ENCODE data around the gene MICAL2.
A peak's percentile ranks its signal among the peaks of the same experiment; 100 is the strongest.

MICAL2 gene

DNA sequence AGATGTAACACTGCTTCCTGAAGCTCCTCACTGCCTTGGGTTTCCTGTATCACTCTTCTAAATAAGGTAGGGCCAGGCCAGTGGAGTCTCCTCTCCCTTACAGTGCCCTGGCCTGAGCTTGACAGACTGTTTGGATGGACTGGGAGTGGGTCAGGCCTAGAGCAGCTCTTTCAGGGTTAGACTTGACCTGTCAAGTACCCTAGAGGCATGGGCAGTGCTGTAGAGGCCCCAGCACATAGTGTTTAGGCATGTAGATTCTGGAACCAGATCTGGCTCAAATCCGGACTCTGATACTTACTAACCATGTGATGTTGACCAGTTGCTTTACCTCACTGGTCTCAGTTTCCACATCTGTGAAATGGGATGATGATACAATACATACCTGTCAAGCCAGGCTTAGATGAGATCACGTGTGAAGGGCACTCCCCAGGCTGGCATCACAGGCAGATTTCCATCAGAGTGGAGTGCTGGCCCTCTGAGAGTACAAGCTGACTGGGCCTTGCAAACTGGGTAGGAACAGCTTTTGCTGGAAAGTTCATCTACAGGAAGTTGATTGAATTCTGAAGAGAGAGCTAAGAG is 1.4 kb upstream of the MICAL2 start:
- no peak for ATAC-seq

DNA sequence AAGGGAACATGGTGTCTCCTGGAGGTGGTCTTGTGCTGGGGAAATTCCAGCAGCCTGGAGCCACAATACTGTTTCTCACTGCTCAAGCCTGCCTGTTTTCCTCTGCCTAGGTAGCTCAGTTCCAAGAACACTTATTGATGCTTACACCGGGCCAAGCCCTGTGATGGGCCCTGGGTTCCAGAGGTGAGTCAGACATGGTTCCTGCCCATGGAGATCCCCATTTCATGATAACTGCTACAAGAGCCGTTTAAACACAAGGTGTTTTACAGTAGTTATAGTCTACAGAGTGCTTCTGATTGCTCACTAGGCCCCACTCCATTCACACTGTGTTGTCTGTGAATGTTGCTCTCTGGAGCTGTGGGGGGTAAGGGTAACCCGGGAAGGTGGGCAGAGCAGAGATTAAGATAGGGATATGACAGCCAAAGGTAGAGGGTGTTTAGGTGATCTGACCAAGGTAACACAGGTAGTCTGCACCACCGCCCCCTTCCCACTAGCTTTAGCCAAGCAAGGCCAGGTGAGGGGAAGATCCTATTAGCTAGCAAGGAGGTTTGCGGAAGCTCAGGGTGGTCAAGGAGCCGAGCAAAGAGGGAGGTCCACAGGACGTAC is 696 bp upstream of the MICAL2 start:
- ATAC-seq, result no peak
- TF ChIP-seq ISL1 (CRISPR knock-in tag; IDR thresholded peaks at IDR 0.05), result no peak
- no peak for TF ChIP-seq ZFP3 (CRISPR knock-in tag; IDR thresholded peaks at IDR 0.05)
- no peak for TF ChIP-seq ZNF565 (CRISPR knock-in tag; conservative IDR thresholded peaks at IDR 0.05; ENCODE audit: low read depth)
- TF ChIP-seq ZFP30 (CRISPR knock-in tag; IDR thresholded peaks at IDR 0.05), result no peak
- no peak for TF ChIP-seq ESRRG (CRISPR knock-in tag; IDR thresholded peaks at IDR 0.05)
- TF ChIP-seq, protein P1, sequence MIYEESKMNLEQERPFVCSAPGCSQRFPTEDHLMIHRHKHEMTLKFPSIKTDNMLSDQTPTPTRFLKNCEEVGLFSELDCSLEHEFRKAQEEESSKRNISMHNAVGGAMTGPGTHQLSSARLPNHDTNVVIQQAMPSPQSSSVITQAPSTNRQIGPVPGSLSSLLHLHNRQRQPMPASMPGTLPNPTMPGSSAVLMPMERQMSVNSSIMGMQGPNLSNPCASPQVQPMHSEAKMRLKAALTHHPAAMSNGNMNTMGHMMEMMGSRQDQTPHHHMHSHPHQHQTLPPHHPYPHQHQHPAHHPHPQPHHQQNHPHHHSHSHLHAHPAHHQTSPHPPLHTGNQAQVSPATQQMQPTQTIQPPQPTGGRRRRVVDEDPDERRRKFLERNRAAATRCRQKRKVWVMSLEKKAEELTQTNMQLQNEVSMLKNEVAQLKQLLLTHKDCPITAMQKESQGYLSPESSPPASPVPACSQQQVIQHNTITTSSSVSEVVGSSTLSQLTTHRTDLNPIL (CRISPR knock-in tag; IDR thresholded peaks at IDR 0.05; ENCODE audit: low read depth), result no peak
- no peak for TF ChIP-seq TOX (CRISPR knock-in tag; IDR thresholded peaks at IDR 0.05; ENCODE audit: borderline replicate concordance)
- TF ChIP-seq, protein P2, sequence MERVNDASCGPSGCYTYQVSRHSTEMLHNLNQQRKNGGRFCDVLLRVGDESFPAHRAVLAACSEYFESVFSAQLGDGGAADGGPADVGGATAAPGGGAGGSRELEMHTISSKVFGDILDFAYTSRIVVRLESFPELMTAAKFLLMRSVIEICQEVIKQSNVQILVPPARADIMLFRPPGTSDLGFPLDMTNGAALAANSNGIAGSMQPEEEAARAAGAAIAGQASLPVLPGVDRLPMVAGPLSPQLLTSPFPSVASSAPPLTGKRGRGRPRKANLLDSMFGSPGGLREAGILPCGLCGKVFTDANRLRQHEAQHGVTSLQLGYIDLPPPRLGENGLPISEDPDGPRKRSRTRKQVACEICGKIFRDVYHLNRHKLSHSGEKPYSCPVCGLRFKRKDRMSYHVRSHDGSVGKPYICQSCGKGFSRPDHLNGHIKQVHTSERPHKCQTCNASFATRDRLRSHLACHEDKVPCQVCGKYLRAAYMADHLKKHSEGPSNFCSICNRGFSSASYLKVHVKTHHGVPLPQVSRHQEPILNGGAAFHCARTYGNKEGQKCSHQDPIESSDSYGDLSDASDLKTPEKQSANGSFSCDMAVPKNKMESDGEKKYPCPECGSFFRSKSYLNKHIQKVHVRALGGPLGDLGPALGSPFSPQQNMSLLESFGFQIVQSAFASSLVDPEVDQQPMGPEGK (CRISPR knock-in tag; IDR thresholded peaks at IDR 0.05; ENCODE audit: borderline replicate concordance), result no peak
- no peak for TF ChIP-seq CSDC2 (CRISPR knock-in tag; IDR thresholded peaks at IDR 0.05)
- no peak for TF ChIP-seq BACH2 (CRISPR knock-in tag; IDR thresholded peaks at IDR 0.05; ENCODE audit: borderline replicate concordance)
- TF ChIP-seq, protein P3, sequence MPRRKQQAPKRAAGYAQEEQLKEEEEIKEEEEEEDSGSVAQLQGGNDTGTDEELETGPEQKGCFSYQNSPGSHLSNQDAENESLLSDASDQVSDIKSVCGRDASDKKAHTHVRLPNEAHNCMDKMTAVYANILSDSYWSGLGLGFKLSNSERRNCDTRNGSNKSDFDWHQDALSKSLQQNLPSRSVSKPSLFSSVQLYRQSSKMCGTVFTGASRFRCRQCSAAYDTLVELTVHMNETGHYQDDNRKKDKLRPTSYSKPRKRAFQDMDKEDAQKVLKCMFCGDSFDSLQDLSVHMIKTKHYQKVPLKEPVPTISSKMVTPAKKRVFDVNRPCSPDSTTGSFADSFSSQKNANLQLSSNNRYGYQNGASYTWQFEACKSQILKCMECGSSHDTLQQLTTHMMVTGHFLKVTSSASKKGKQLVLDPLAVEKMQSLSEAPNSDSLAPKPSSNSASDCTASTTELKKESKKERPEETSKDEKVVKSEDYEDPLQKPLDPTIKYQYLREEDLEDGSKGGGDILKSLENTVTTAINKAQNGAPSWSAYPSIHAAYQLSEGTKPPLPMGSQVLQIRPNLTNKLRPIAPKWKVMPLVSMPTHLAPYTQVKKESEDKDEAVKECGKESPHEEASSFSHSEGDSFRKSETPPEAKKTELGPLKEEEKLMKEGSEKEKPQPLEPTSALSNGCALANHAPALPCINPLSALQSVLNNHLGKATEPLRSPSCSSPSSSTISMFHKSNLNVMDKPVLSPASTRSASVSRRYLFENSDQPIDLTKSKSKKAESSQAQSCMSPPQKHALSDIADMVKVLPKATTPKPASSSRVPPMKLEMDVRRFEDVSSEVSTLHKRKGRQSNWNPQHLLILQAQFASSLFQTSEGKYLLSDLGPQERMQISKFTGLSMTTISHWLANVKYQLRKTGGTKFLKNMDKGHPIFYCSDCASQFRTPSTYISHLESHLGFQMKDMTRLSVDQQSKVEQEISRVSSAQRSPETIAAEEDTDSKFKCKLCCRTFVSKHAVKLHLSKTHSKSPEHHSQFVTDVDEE (CRISPR knock-in tag; IDR thresholded peaks at IDR 0.05), result no peak
- no peak for TF ChIP-seq ZNF70 (CRISPR knock-in tag; IDR thresholded peaks at IDR 0.05)
- TF ChIP-seq, protein P4, sequence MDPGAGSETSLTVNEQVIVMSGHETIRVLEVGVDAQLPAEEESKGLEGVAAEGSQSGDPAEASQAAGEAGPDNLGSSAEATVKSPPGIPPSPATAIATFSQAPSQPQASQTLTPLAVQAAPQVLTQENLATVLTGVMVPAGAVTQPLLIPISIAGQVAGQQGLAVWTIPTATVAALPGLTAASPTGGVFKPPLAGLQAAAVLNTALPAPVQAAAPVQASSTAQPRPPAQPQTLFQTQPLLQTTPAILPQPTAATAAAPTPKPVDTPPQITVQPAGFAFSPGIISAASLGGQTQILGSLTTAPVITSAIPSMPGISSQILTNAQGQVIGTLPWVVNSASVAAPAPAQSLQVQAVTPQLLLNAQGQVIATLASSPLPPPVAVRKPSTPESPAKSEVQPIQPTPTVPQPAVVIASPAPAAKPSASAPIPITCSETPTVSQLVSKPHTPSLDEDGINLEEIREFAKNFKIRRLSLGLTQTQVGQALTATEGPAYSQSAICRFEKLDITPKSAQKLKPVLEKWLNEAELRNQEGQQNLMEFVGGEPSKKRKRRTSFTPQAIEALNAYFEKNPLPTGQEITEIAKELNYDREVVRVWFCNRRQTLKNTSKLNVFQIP (CRISPR knock-in tag; IDR thresholded peaks at IDR 0.05; ENCODE audit: borderline replicate concordance, low read depth), result no peak

More for the DNA sequence above, 1.4 kb upstream of the MICAL2 start:
- TF ChIP-seq ISL1 (CRISPR knock-in tag; IDR thresholded peaks at IDR 0.05) (no peak), TOX (CRISPR knock-in tag; IDR thresholded peaks at IDR 0.05; ENCODE audit: borderline replicate concordance) (no peak), OSR1 (CRISPR knock-in tag; IDR thresholded peaks at IDR 0.05) (no peak)
- TF ChIP-seq, protein P2 (CRISPR knock-in tag; IDR thresholded peaks at IDR 0.05; ENCODE audit: borderline replicate concordance), result no peak

DNA sequence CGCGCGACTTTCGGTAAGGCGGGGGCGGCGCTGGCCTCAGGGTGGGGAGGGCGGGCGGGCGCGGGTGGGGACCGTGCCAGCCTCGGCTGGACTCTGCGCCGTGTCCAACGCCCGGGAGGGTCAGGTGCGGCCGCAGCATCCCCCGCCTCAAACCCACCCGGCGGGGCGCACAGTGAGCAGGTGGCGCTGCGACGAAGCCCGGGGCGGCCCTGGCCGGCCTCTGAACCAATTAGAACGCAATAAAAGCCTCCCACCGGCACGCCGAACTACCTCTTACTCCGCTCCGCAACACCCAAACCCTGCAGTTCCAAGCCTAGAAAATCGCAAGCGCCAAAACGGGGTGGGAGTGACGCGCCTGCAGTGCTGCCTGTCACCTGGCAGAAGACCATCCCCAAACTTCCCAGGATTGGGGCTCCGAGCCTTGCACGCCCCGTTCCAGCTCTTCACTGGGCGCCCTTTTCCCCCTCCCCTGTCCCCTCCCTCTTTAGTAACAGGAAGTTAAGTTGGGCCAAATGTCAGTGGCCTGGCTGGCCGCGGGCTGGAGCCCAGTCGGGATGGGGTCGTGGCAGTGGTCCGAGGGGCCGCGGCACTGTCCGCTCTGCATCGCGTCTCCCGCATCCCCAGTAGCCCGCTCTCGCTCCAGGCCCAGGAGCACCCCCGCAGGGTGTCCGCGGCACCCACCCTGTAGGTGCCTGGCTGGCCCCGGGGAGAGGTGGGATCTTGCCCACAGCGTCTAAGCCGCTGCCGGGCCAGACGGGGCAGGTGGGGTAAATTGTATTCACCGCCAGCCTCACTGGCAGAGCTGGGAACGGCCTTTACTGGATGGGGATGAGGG is 541 bp downstream of the MICAL2 start:
- peak; percentile 23 for ATAC-seq
- TF ChIP-seq ZFP30 (CRISPR knock-in tag; IDR thresholded peaks at IDR 0.05), result no peak
- TF ChIP-seq GLIS3 (CRISPR knock-in tag; IDR thresholded peaks at IDR 0.05), result no peak
- no peak for TF ChIP-seq TOX (CRISPR knock-in tag; IDR thresholded peaks at IDR 0.05; ENCODE audit: borderline replicate concordance)
- no peak for TF ChIP-seq ZFP3 (CRISPR knock-in tag; IDR thresholded peaks at IDR 0.05)
- TF ChIP-seq ZNF565 (CRISPR knock-in tag; conservative IDR thresholded peaks at IDR 0.05; ENCODE audit: low read depth), result no peak
- no peak for TF ChIP-seq TCF4 (CRISPR knock-in tag; IDR thresholded peaks at IDR 0.05; ENCODE audit: borderline replicate concordance)
- TF ChIP-seq ISL1 (CRISPR knock-in tag; IDR thresholded peaks at IDR 0.05), result no peak
- no peak for TF ChIP-seq ZNF8 (CRISPR knock-in tag; IDR thresholded peaks at IDR 0.05)
- no peak for TF ChIP-seq ESRRG (CRISPR knock-in tag; IDR thresholded peaks at IDR 0.05)
- no peak for TF ChIP-seq PPARA (CRISPR knock-in tag; IDR thresholded peaks at IDR 0.05; ENCODE audit: borderline replicate concordance)
- no peak for TF ChIP-seq SNAI2 (CRISPR knock-in tag; IDR thresholded peaks at IDR 0.05)
- TF ChIP-seq, protein P1 (CRISPR knock-in tag; IDR thresholded peaks at IDR 0.05; ENCODE audit: low read depth), result no peak
- no peak for TF ChIP-seq RARB (CRISPR knock-in tag; IDR thresholded peaks at IDR 0.05)
- TF ChIP-seq ARNTL (CRISPR knock-in tag; IDR thresholded peaks at IDR 0.05; ENCODE audit: borderline replicate concordance, low read depth), result no peak
- TF ChIP-seq ZNF70 (CRISPR knock-in tag; IDR thresholded peaks at IDR 0.05), result no peak
